Activated CD8-positive, alpha-beta memory T cell treated with anti-CD3 and anti-CD28 coated beads for 1 hour (primary cell): Measurements from ENCODE around the gene OR11G2.
"Not testable (repeated sequence)": the region's sequence is repeated elsewhere in the genome, so short reads cannot be mapped to it uniquely, and the experiment has no call there.

Source experiments
- DNase-seq, 2 donors: peaks; one replicate each; pipeline ENCODE4 v3.0.0-alpha.2; 2020; ENCODE audit warnings: low read depth in 1 of 2; ENCODE audit errors: extremely low read depth in 1 of 2

OR11G2 gene

GRCh38 chr14:20190596-20190995 is at the start of gene OR11G2:
TSS of gene OR11G2 (plus strand) at chr14:20190896. CDS start at chr14:20197438, 6,542 bp downstream.
- DNase-seq = no peak

GRCh38 chr14:20143911-20144310 is 46.8 kb upstream of the OR11G2 start:
- DNase-seq = no peak

GRCh38 chr14:20144820-20145219 is 45.9 kb upstream of the OR11G2 start:
- DNase-seq = no peak

GRCh38 chr14:20164462-20164861 is 26.2 kb upstream of the OR11G2 start:
- no peak for DNase-seq

GRCh38 chr14:20167091-20167490 is 23.6 kb upstream of the OR11G2 start:
- DNase-seq = no peak

GRCh38 chr14:20169852-20170251 is 20.8 kb upstream of the OR11G2 start:
- DNase-seq = not testable (repeated sequence)

GRCh38 chr14:20174205-20174604 is 16.5 kb upstream of the OR11G2 start:
- DNase-seq = not testable (repeated sequence)

GRCh38 chr14:20176330-20176729 is 14.4 kb upstream of the OR11G2 start:
- no peak for DNase-seq

GRCh38 chr14:20177433-20177974 is 13.2 kb upstream of the OR11G2 start:
- DNase-seq = no peak

- DNase-seq = no peak
Measured at GRCh38 chr14:20179218-20179617, 11.5 kb upstream of the OR11G2 start.

GRCh38 chr14:20179880-20180279 is 10.8 kb upstream of the OR11G2 start:
- DNase-seq = no peak

- no peak for DNase-seq
Measured at GRCh38 chr14:20180486-20180885, 10.2 kb upstream of the OR11G2 start.

GRCh38 chr14:20184181-20184580 is 6.5 kb upstream of the OR11G2 start:
- DNase-seq = no peak

- no peak for DNase-seq
Measured at GRCh38 chr14:20191396-20191795, 700 bp downstream of the OR11G2 start.

GRCh38 chr14:20194101-20194500 is 3.4 kb downstream of the OR11G2 start:
- DNase-seq = no peak

- not testable (repeated sequence) for DNase-seq
Measured at GRCh38 chr14:20195170-20195569, 4.5 kb downstream of the OR11G2 start.

- no peak for DNase-seq
Measured at GRCh38 chr14:20195911-20196310, 5.2 kb downstream of the OR11G2 start.

- DNase-seq = no peak
Measured at GRCh38 chr14:20197459-20197858, 6.8 kb downstream of the OR11G2 start.

GRCh38 chr14:20198991-20199390 is 8.3 kb downstream of the OR11G2 start:
- no peak for DNase-seq

GRCh38 chr14:20204721-20205120 is 14.0 kb downstream of the OR11G2 start:
- no peak for DNase-seq

- DNase-seq = no peak
Measured at GRCh38 chr14:20209595-20209994, 18.9 kb downstream of the OR11G2 start.

GRCh38 chr14:20212406-20212805 is 21.7 kb downstream of the OR11G2 start:
- not testable (repeated sequence) for DNase-seq

- DNase-seq = no peak
Measured at GRCh38 chr14:20215196-20215595, 24.5 kb downstream of the OR11G2 start.
